HL-60 (cell line): ENCODE measurements around the gene ZNF473.

Experiments used
- DNase-seq, 2 experiments: peaks; one replicate each; pipeline ENCODE4 v3.0.0-alpha.2; 2010 to 2020; ENCODE audit warnings: low read depth in 1 of 2, low spot score in 1 of 2
- H3K27ac ChIP-seq: fragments of 250-450 bp; sonication (Bioruptor Pico); replicated peaks from 2 replicates; pipeline ENCODE4 v1.5.1; 2020; ENCODE audit warnings: mild to moderate bottlenecking, moderate library complexity
- H3K27me3 ChIP-seq: fragments of 250-450 bp; sonication (Bioruptor Pico); 2 replicates; pipeline ENCODE4 v1.5.1; 2021; ENCODE audit warnings: mild to moderate bottlenecking, moderate library complexity; ENCODE audit not compliant: insufficient read depth, poor library complexity, severe bottlenecking
- H3K4me3 ChIP-seq: replicated peaks from 2 replicates; pipeline ENCODE4 v1.5.1; 2011; ENCODE audit warnings: mild to moderate bottlenecking, control low read depth, low read length; ENCODE audit not compliant: insufficient read depth
- GABPA ChIP-seq: IDR thresholded peaks from 2 replicates; pipeline ENCODE4 v1.6.1; 2012; ENCODE audit warnings: low read depth
- POLR2AphosphoS5 ChIP-seq: IDR thresholded peaks from 2 replicates; pipeline ENCODE4 v1.6.1; 2012; ENCODE audit warnings: low read depth
- REST ChIP-seq: IDR thresholded peaks from 2 replicates; pipeline ENCODE4 v1.6.1; 2012; ENCODE audit warnings: low read depth; ENCODE audit not compliant: insufficient replicate concordance
- SPI1 ChIP-seq: IDR thresholded peaks from 2 replicates; pipeline ENCODE4 v1.6.1; 2012; ENCODE audit warnings: low read depth, mild to moderate bottlenecking, borderline replicate concordance
- TF ChIP-seq, protein P1 (sequence below): IDR thresholded peaks from one replicate; pipeline ENCODE4 v1.5.1; 2011; ENCODE audit warnings: low read length, control low read depth, inconsistent platforms; ENCODE audit not compliant: insufficient read depth

The ZNF473 gene

DNA sequence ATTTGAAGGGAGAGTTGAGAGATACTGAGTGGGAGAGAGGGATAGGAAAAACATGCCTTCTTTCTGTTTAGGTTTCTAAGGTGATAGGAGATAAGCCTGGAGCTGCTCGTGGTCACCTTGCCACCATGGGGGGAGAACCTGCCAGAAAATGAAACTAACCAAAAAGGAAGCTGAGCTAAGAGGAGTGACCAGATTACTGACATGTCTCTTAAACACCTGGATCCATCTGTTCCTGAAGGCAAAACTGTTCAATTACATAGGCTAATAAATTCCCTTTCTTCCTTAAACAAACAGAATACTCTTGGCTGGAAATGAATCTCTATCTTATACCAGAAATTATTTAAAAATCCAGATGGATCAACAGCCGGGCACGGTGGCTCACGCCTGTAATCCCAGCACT, 27.3 kb downstream of the ZNF473 start:
- Histone ChIP-seq H3K4me3 (no peak overlapping the region), H3K27ac (no peak overlapping the region), H3K27me3 (no peaks in the 10 kb centered on the region)
- no peak for DNase-seq
- TF ChIP-seq SPI1 (no peak), REST (no peak), POLR2AphosphoS5 (no peak), GABPA (no peak)
- TF ChIP-seq, protein P1, sequence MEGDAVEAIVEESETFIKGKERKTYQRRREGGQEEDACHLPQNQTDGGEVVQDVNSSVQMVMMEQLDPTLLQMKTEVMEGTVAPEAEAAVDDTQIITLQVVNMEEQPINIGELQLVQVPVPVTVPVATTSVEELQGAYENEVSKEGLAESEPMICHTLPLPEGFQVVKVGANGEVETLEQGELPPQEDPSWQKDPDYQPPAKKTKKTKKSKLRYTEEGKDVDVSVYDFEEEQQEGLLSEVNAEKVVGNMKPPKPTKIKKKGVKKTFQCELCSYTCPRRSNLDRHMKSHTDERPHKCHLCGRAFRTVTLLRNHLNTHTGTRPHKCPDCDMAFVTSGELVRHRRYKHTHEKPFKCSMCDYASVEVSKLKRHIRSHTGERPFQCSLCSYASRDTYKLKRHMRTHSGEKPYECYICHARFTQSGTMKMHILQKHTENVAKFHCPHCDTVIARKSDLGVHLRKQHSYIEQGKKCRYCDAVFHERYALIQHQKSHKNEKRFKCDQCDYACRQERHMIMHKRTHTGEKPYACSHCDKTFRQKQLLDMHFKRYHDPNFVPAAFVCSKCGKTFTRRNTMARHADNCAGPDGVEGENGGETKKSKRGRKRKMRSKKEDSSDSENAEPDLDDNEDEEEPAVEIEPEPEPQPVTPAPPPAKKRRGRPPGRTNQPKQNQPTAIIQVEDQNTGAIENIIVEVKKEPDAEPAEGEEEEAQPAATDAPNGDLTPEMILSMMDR: no peak

DNA sequence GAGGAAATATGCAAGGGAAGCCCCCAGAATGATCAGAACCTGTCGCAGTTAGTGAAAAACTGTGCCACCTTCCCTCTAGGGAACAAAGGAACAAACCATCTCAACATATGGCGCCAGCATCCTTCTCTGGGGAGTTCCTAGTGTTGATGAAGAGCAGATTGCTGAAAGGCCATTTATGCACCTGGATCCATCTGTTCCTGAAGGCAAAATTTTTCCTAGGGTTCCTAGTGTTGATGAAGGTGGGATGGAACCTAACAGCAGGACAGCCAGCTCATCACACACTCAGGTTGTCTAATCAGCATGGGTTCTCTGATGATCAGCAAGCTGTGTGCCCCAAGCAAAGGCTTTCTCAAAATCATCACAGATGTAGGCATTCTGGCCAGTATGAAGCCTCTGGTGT, 32.6 kb downstream of the ZNF473 start:
- DNase-seq: no peak
- TF ChIP-seq, protein P1: no peak
- TF ChIP-seq SPI1: no peak
- no peak for TF ChIP-seq GABPA
- no peak for TF ChIP-seq REST
- no peak for TF ChIP-seq POLR2AphosphoS5
- H3K27me3 ChIP-seq: no peaks in the 10 kb centered on the region
- H3K27ac ChIP-seq: no peak overlapping the region
- H3K4me3 ChIP-seq: no peak overlapping the region

DNA sequence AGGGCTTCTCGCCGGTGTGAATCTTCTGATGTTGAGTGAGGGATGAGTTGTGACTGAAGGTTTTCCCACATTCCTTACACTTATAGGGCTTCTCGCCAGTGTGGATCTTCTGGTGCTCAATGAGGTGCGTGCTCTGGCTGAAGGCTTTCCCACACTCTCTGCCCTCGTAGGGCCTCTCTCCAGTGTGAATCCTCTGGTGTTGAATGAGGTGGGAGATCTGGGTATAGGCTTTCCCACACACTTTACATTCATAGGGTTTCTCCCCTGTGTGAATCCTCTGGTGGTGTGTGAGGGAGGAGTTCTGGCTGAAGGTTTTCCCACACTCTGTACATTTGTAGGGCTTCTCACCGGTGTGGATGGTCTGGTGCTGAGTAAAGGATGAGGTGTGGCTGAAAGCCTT, 33.2 kb downstream of the ZNF473 start:
- TF ChIP-seq SPI1: no peak
- no peak for TF ChIP-seq GABPA
- TF ChIP-seq REST: no peak
- TF ChIP-seq POLR2AphosphoS5: no peak
- TF ChIP-seq, protein P1: no peak
- no peak overlapping the region for H3K4me3 ChIP-seq
- no peaks in the 10 kb centered on the region for H3K27me3 ChIP-seq
- no peak overlapping the region for H3K27ac ChIP-seq
- DNase-seq: no peak
